Stimulated activated CD4-positive, alpha-beta T cell treated with anti-CD3 and anti-CD28 coated beads, TNF-alpha, amount 100 ng/mL, for 24 hours (primary cell): ENCODE results near the gene BCAS1.
"Not testable (repeated sequence)": the region's sequence is repeated elsewhere in the genome, so short reads cannot be mapped to it uniquely, and the experiment has no call there.

Source experiments
- DNase-seq, 3 experiments: peaks; one replicate each; pipeline ENCODE4 v3.0.0-alpha.2; 2020; ENCODE audit warnings: low read depth in 3 of 3

The BCAS1 gene

GRCh38 chr20:54019127-54019526, 51.3 kb downstream of the BCAS1 start:
- DNase-seq, result no peak

GRCh38 chr20:54017846-54018245, 52.5 kb downstream of the BCAS1 start:
- no peak for DNase-seq

GRCh38 chr20:54015496-54015895, 54.9 kb downstream of the BCAS1 start:
- DNase-seq, result no peak

- DNase-seq, result no peak
Measured at GRCh38 chr20:54014293-54014926, 56.0 kb downstream of the BCAS1 start.

GRCh38 chr20:54013471-54013870, 56.9 kb downstream of the BCAS1 start:
- DNase-seq, result no peak

GRCh38 chr20:54011346-54011745, 59.0 kb downstream of the BCAS1 start:
- no peak for DNase-seq

- not testable (repeated sequence) for DNase-seq
Measured at GRCh38 chr20:54006216-54006615, 64.2 kb downstream of the BCAS1 start.

GRCh38 chr20:54005524-54005923, 64.9 kb downstream of the BCAS1 start:
- DNase-seq, result no peak

- DNase-seq, result no peak
Measured at GRCh38 chr20:54004445-54004844, 65.9 kb downstream of the BCAS1 start.

- no peak for DNase-seq
Measured at GRCh38 chr20:54002741-54003140, 67.7 kb downstream of the BCAS1 start.

- no peak for DNase-seq
Measured at GRCh38 chr20:54002056-54002575, 68.3 kb downstream of the BCAS1 start.

- DNase-seq, result no peak
Measured at GRCh38 chr20:54000914-54001313, 69.5 kb downstream of the BCAS1 start.

- DNase-seq, result no peak
Measured at GRCh38 chr20:54000262-54000661, 70.1 kb downstream of the BCAS1 start.

- DNase-seq, result no peak
Measured at GRCh38 chr20:53999077-53999476, 71.3 kb downstream of the BCAS1 start.

- no peak for DNase-seq
Measured at GRCh38 chr20:53996584-53997486, 73.6 kb downstream of the BCAS1 start.

- DNase-seq, result no peak
Measured at GRCh38 chr20:53995949-53996348, 74.4 kb downstream of the BCAS1 start.

GRCh38 chr20:53994088-53994487, 76.3 kb downstream of the BCAS1 start:
- no peak for DNase-seq

GRCh38 chr20:53993310-53993709, 77.1 kb downstream of the BCAS1 start:
- DNase-seq, result no peak

- DNase-seq, result no peak
Measured at GRCh38 chr20:53990768-53991450, 79.5 kb downstream of the BCAS1 start.

GRCh38 chr20:53990003-53990402, 80.4 kb downstream of the BCAS1 start:
- DNase-seq, result no peak

GRCh38 chr20:53989401-53989800, 81.0 kb downstream of the BCAS1 start:
- DNase-seq, result no peak

GRCh38 chr20:53986037-53986650, 84.2 kb downstream of the BCAS1 start:
- no peak for DNase-seq
